ENCODE measurements around the gene SYNJ2. TPM values are rescaled to one million over a fixed set of nuclear protein-coding genes. Genes with fewer than 3 reads are reported as not detected.

The SYNJ2 gene
- total RNA-seq, 4 donors from 2014 or later: 2.6 to 7.5 (median 5.5) TPM

DNA sequence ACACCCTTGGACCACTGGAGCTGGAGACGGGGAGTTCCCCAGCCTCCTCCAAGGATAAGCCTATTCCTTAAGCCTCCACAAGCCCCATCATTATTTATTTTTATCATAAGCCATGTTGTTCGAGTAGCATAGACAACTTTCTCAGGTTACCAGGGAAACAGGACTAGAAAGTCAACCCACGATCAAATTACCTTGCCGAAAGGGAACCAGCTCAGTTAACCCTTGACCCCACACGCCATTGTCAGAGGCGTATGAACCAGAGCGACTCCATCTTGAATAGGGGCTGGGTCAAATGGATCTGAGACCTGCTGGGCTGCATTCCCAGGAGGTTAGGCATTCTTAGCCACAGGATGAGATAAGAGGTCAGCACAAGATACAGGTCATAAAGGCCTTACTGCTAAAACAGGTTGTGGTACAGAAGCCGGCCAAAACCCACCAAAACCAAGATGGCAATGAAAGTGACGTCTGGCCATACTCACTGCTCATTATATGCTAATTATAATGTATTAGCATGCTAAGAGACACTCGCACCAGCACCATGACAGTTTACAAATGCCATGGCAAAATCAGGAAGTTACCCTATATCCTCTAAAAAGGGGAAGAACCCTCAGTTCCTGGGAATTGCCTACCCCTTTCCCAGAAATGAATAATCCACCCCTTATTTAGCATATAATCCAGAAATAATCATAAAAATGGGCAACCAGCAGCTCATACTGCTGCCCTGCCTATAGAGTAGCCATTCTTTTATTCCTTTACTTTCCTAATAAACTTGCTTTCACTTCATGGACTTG is 22.4 kb downstream of the SYNJ2 start:
- 54 to 70% methylated on average over 10 of the region's 10 CpGs for WGBS, 2 donors
- H3K4me3 ChIP-seq (ENCODE audit: low read depth, poor library complexity, severe bottlenecking): no peak overlapping the region
- DNase-seq (ENCODE audit: low spot score in 2 of 2): no peak
- intact Hi-C loops (cut with DNase I; ENCODE audit: low total_unique reads): no loop called here
- TF ChIP-seq POLR2A (IDR thresholded peaks at IDR 0.05) (no peak), CTCF (IDR thresholded peaks at IDR 0.05) (no peak)

DNA sequence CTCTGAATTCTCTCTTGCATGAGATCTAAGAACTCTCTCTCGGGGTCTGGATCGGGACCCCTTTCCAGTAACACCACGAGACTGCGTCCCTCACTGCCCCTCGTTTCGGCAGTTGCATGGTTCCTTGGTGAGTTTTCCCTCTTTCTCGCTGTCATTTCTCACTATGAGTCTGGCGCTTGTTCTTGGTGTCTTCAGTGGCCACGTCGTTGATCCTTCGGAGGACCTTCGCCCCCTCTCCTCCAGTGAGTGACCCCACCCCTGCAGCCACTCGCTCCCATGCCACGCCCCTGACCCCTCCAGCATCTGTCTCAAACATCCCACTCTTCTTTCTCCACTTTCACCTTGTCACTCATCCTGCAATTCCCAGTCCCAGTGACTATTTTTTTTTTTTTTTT is 23.0 kb downstream of the SYNJ2 start:
- WGBS, 2 donors: 95 to 96% methylated on average over 14 of the region's 14 CpGs
- TF ChIP-seq POLR2A (IDR thresholded peaks at IDR 0.05) (no peak), CTCF (IDR thresholded peaks at IDR 0.05) (no peak)
- no peak overlapping the region for H3K4me3 ChIP-seq (ENCODE audit: low read depth, poor library complexity, severe bottlenecking)
- DNase-seq (ENCODE audit: low spot score in 2 of 2): no peak
- intact Hi-C loops (cut with DNase I; ENCODE audit: low total_unique reads): no loop called here

DNA sequence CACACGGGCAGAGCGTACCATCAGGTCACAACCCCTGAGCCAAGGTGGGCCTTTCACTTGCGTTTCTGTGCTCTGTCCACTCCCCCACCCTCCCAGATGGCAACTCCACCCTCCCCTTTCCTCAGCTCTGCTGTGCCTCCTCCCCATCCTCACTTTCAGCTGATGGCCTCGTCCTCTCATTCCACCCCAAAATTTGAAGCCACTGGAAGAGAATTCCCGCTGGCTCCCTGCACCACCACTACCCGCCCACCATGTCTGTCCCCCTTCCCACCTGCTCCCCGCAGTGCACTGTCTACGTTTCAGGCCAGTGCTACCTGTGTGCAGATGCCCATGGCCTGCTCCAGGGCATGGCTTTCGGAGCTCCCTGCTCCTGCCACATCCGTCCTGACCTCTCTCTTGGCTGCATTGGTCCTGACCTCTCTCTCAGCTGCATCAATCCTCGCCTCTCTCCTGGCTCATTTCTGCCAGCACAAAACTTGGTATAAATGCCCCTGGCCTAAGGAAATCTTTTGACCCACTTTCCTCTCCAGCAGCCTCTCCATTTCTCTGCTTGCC is 24.0 kb downstream of the SYNJ2 start:
- 90% methylated on average over 11 of the region's 11 CpGs for WGBS, 2 donors
- DNase-seq (ENCODE audit: low spot score in 2 of 2): no peak
- intact Hi-C loops (cut with DNase I; ENCODE audit: low total_unique reads): no loop called here
- no peak for TF ChIP-seq POLR2A (IDR thresholded peaks at IDR 0.05)
- no peak for TF ChIP-seq CTCF (IDR thresholded peaks at IDR 0.05)
- H3K4me3 ChIP-seq (ENCODE audit: low read depth, poor library complexity, severe bottlenecking): no peak overlapping the region

- TF ChIP-seq CTCF (IDR thresholded peaks at IDR 0.05) (no peak), POLR2A (IDR thresholded peaks at IDR 0.05) (no peak)
- no peak for DNase-seq (ENCODE audit: low spot score in 2 of 2)
- intact Hi-C loops (cut with DNase I; ENCODE audit: low total_unique reads): no loop called here
- no peak overlapping the region for H3K4me3 ChIP-seq (ENCODE audit: low read depth, poor library complexity, severe bottlenecking)
- WGBS, 2 donors: 90 to 93% methylated on average over 7 of the region's 7 CpGs
Observed at GRCh38 chr6:158006331-158006730, 24.7 kb downstream of the SYNJ2 start.

DNA sequence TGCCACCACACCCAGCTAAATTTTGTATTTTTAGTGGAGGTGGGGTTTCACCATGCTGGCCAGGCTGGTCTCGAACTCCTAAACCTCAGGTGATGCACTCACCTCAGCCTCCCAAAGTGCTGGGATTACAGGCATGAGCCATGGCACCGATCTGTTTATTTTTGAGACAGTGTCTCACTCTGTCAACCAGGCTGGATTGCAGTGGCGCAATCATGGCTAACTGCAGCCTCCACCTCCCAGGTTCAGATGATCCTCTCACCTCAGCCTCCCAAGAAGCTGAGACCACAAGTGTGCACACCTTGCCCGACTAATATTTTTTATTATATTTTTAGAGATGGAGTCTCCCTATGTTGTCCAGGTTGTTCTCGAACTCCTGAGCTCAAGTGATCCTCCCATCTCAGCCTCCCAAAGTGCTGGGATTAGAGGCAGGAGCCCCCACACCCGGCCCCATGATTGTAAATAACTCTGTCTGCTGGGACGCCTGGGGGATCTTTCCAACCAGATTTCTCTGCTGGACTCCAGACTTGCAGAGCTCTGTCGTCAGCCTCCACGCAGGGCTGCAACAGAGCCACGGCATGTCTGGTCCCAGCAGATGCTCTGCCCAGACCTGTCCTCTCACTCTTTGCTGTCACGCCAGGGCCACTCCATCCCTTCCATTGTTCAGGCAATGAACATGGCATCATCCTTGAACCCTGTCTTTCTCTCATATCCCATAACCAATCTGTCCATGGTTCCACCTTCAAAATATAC is 25.3 kb downstream of the SYNJ2 start:
- TF ChIP-seq POLR2A (IDR thresholded peaks at IDR 0.05) (no peak), CTCF (IDR thresholded peaks at IDR 0.05) (no peak)
- 79 to 80% methylated on average over 11 of the region's 11 CpGs for WGBS, 2 donors
- no peak for DNase-seq (ENCODE audit: low spot score in 2 of 2)
- intact Hi-C loops (cut with DNase I; ENCODE audit: low total_unique reads): no loop called here
- no peak overlapping the region for H3K4me3 ChIP-seq (ENCODE audit: low read depth, poor library complexity, severe bottlenecking)
